Measurements from ENCODE around the gene EEA1.

EEA1 gene

GRCh38 chr12:92938018-92938417, 8.9 kb upstream of the EEA1 start:
- no peak for DNase-seq (ENCODE audit: low read depth in 2 of 2)

- no peak for DNase-seq (ENCODE audit: low read depth in 2 of 2)
These were observed 4.5 kb upstream of the EEA1 start for GRCh38 chr12:92933606-92934005.

DNA sequence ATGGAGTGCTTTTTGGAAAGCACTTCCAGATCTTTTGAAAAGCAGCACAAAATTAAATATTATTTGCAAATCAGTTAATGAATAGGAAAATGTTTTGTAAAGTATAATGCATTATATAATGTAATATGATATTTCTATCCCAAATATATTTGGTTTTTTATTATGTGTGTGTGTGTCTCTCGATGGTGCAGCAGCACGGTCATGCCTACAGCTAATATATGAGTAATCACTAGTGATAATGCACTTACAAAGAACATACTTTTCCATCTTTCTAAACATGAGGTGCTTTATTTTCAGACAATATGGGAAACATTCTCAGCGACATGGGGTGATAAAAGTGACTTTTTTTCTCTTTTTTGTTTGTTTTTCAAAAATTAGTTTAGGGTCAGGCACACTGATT, 1.3 kb upstream of the EEA1 start:
- no peak for DNase-seq (ENCODE audit: low read depth in 2 of 2)

DNA sequence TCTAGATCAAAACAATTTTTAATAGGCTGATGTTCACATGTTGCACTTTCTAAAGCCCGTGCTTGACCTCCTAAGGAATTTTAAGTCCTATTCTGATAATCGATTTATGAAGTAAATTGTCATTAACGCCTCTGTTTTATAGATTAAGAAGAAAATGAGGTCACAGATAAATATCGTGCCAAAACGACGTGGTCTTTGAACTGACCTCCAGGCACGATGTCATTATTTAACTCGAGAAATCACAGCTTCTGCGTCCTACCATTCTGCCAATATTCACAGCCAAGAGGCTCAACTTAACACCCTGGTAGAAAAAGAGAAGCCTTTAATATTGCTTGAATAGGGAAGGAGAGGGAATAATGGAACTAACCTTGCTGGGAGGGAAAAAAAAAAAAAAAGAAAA, 888 bp upstream of the EEA1 start:
- no peak for DNase-seq (ENCODE audit: low read depth in 2 of 2)

GRCh38 chr12:92928421-92928961, 604 bp downstream of the EEA1 start:
- peak; percentile 13 to 19 for DNase-seq (ENCODE audit: low read depth in 2 of 2)

DNA sequence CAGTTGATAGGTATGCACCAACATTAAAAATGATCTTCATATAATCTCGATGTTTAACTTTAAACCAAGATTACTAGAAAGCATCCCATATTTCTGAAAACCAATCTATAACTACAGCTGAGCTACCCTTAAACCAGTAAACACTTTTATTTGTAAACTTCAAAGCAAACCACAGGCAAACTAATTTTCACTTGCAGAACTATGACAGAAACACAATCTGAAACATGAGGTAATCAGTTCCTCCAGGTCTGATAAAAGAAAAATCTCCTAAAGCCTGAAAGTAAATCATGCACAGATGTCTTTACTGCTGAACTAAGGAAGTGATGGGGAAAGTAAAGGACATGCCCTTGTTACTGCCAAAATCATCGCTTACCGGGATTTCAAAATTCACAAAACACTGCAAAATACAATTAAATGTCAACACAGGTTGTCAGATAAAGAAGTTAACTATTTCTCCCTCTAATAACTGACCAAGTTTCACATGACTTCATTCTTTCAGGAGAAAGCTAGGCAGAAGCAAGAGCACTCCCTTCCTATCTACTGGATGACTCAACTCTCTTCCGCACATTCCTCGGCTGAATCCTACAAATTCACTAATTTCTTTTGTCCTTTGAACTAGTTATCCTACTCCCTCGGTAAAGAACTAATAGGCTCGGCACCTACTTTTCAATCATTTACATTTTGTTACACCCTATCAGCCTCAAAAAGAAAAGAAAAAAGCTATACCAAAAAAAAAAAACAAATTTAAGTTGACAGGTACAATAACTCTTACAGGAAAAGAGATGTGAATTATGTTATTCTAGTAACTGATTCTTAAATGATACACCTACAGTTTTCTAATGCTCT, 1.4 kb downstream of the EEA1 start:
- no peak for DNase-seq (ENCODE audit: low read depth in 2 of 2)

- no peak for DNase-seq (ENCODE audit: low read depth in 2 of 2)
These were observed 2.0 kb downstream of the EEA1 start for GRCh38 chr12:92927055-92927435.

DNA sequence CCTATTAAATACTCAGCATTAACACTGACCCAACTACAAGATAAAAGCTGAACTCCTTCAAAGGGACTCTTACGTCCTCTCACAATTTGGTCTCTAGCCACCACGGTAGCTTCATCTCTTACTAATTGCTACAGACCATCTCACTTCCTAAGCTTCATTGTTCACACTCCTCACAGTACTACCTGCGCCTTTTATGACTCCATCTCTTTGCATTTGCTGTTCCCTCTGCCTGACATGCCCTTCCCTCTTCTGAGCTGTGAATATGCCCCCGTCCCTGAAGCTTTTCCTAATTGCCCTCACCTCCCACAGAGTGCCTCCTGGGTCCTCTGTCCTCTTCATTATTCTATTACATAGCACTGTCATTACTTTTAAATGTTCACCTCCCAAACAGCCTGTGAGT, 2.5 kb downstream of the EEA1 start:
- DNase-seq (ENCODE audit: low read depth in 2 of 2) = no peak

- no peak for DNase-seq (ENCODE audit: low read depth in 2 of 2)
These were observed 7.2 kb downstream of the EEA1 start for GRCh38 chr12:92921877-92922276.

DNA sequence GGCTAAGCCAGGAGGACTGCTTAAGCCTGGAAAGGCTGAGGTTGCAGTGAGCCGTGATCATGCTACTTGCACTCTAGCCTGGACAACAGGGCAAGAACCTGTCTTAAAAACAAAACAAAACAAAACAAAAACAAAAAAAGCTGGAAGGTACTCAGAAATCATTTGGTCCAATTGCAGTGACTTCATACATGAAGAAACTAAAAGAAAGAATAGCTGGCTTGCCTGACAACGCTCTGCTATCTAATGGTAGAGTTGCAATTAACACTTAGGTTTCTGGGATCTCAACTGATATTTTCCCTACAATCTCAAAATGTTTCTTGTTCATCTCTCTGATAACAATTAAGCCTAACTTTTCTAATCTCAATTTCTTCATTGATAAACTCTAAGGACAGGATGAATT, 13.7 kb downstream of the EEA1 start:
- DNase-seq (ENCODE audit: low read depth in 2 of 2) = no peak

GRCh38 chr12:92914170-92914569, 14.9 kb downstream of the EEA1 start:
- DNase-seq (ENCODE audit: low read depth in 2 of 2) = no peak

DNA sequence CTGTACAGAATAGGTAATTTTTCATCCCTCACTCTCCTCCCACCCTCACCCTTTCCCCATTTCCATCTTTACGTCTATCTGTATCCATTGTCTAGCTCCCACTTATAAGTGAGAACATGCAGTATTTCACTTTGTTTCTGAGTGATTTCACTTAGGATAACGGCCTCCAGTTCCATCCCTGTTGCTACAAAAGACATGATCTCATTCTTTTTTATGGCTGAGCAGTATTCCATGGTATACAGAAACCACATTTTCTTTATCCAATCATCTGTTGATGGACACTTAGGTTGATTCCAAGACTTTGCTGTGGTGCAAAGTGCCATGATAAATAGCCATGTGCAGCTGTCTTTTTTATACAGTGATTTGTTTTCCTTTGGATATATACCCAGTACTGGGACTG, 16.4 kb downstream of the EEA1 start:
- no peak for DNase-seq (ENCODE audit: low read depth in 2 of 2)

- DNase-seq (ENCODE audit: low read depth in 2 of 2) = no peak
These were observed 17.0 kb downstream of the EEA1 start for GRCh38 chr12:92912052-92912451.

DNA sequence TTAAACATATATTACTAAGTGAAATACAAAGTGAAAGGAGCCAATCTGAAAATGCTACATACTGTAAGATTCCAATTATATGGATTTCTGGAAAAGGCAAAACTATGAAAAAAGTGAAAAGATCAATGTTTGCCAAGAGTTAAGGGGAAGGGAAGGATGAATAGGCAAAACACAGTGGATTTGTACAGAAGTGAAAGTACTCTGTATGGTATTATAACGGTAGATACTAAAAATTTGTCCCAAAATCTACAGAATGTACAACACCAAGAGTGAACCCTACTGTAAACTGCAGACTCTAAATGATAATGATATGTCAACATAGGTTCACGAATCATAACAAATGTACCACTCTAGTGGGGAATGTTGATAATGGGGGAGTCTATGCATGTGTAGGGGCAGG, 17.8 kb downstream of the EEA1 start:
- DNase-seq (ENCODE audit: low read depth in 2 of 2) = no peak

- DNase-seq (ENCODE audit: low read depth in 2 of 2) = no peak
These were observed 21.0 kb downstream of the EEA1 start for GRCh38 chr12:92908108-92908507.

DNA sequence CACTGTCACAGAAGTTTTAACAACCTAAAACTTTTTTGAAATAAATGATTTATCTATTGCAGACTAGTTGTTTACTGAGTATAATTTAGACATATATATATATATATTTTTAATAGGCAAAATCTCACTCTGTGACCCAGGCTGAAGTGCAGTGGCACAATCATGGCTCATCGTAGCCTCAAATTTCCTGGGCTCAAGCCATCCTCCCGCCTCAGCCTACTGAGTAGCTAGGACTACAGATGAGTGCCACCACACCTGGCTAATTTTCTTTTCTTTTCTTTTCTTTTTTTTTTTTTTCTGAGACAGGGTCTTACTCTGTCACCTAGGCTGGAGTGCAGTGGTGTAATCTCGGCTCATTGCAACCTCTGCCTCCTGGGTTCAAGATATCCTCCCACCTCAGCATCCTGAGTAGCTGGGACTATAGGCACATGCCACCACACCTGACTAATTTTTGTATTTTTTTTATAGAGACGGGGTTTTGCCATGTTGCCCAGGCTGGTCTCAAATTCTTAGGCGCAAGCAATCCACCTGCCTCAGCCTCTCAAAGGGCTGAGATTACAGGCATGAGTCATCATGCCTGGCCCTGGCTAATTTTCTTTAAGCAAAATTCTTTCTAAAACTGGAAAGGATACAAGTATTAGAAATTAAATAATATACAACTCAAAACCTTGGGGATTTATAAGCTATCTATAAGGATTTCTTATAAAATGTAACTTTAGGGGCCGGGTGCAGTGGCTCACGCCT, 23.1 kb downstream of the EEA1 start:
- DNase-seq (ENCODE audit: low read depth in 2 of 2) = no peak

GRCh38 chr12:92905258-92905810, 23.8 kb downstream of the EEA1 start:
- DNase-seq (ENCODE audit: low read depth in 2 of 2) = no peak

GRCh38 chr12:92900941-92901340, 28.2 kb downstream of the EEA1 start:
- no peak for DNase-seq (ENCODE audit: low read depth in 2 of 2)

GRCh38 chr12:92899386-92900001, 29.6 kb downstream of the EEA1 start:
- DNase-seq (ENCODE audit: low read depth in 2 of 2) = no peak

- DNase-seq (ENCODE audit: low read depth in 2 of 2) = no peak
These were observed 30.3 kb downstream of the EEA1 start for GRCh38 chr12:92898755-92899154.

DNA sequence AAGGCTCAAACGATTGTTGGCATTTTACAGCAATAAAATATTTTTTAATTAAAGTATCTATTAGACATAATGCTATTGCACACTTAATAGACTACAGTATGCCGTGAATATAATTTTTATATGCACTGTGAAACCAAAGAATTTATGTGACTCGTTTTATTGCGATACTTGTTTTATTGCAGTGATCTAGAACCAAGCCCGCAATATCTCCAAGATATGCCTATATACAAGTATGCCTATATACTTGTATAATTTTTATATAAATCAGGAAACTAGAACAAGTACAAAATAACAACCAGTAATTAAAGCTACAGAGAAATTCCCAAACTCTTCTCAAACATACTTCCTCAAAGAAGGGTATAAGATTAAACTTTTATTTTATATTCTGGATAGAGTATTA, 31.3 kb downstream of the EEA1 start:
- no peak for DNase-seq (ENCODE audit: low read depth in 2 of 2)

GRCh38 chr12:92890601-92891106, 38.4 kb downstream of the EEA1 start:
- DNase-seq (ENCODE audit: low read depth in 2 of 2) = no peak

Data from stimulated activated CD8-positive, alpha-beta memory T cell treated with anti-CD3 and anti-CD28 coated beads, Interleukin-7, amount 100 ng/mL, for 1 hour (primary cell).